Upper lobe of left lung (tissue), 6 donors: ENCODE data around the gene SWT1. TPM values are rescaled to one million over a fixed set of nuclear protein-coding genes. Genes with fewer than 3 reads are reported as not detected.
"Not testable (repeated sequence)": the region's sequence is repeated elsewhere in the genome, so short reads cannot be mapped to it uniquely, and the experiment has no call there.

Experiments used
- ATAC-seq, 2 donors: fragments of 200-7000 bp; cut with Tn5 transposase; one replicate each; pipeline ENCODE4 v1.9.1; 2022; ENCODE audit warnings: mild to moderate bottlenecking in 2 of 2, moderate library complexity in 2 of 2; ENCODE audit not compliant: low FRiP score in 2 of 2
- DNase-seq, 2 donors: peaks; one replicate each; pipeline ENCODE4 v3.0.0-alpha.2; 2019 to 2020
- H3K27ac ChIP-seq, 4 donors: fragments of 200-600 bp; sonication (generic); one replicate each; pipeline ENCODE4 v1.5.1; 2016 to 2019
- H3K27me3 ChIP-seq, 4 donors: fragments of 200-600 bp; sonication (generic); one replicate each; pipeline ENCODE4 v1.5.1; 2017 to 2019
- H3K36me3 ChIP-seq, 4 donors: fragments of 200-600 bp; sonication (generic); one replicate each; pipeline ENCODE4 v1.5.1; 2016 to 2019
- H3K4me1 ChIP-seq, 4 donors: fragments of 200-600 bp; sonication (generic); one replicate each; pipeline ENCODE4 v1.5.1; 2018 to 2019
- H3K4me3 ChIP-seq, 4 donors: fragments of 200-600 bp; sonication (generic); one replicate each; pipeline ENCODE4 v1.5.1; 2017 to 2019; ENCODE audit warnings: mild to moderate bottlenecking in 2 of 4, moderate library complexity in 1 of 4
- H3K9me3 ChIP-seq, 4 donors: fragments of 200-600 bp; sonication (generic); one replicate each; pipeline ENCODE4 v1.5.1; 2018 to 2019
- EP300 ChIP-seq, 4 donors: sonication (generic); formaldehyde crosslinking; IDR thresholded peaks; one replicate each; pipeline ENCODE4 v1.5.1; 2017; ENCODE audit warnings: antibody characterized with exemption in 4 of 4, control low read depth in 2 of 4
- POLR2A ChIP-seq, 4 donors: fragments of 450-650 bp; IDR thresholded peaks; one replicate each; pipeline ENCODE4 v1.5.1; 2016 to 2017; ENCODE audit warnings: antibody characterized with exemption in 4 of 4, mild to moderate bottlenecking in 2 of 4
- POLR2AphosphoS5 ChIP-seq, 2 donors: sonication (generic); formaldehyde crosslinking; IDR thresholded peaks; one replicate each; pipeline ENCODE4 v1.5.1; 2017; ENCODE audit warnings: antibody characterized with exemption in 2 of 2
- WGBS, 2 donors: methylation state at CpG; one replicate each; pipeline ENCODE4 v1.1.5; 2017 to 2018; 5-methylcytosine and 5-hydroxymethylcytosine counted together
- total RNA-seq, 6 donors: library from RNA; depleted of rRNA in 4 of 6; stranded (reverse); fragments of >200 nt in 4 of 6; gene quantifications; one replicate each; pipeline versions ENCODE4 v1.1.0 to v1.2.1, GENCODE V29; 2016 to 2021
- TF ChIP-seq, protein P1 (sequence below), 6 experiments: fragments of 450-650 bp in 4 of 6; fragments of 200-600 bp in 2 of 6; sonication (generic) in 2 of 6; IDR thresholded peaks; one replicate each; pipeline ENCODE4 v1.5.1; 2016 to 2019; ENCODE audit warnings: antibody characterized with exemption in 6 of 6
- donor health status: DM: no; HTN: no; CAD: no; lungs with moderate emphysema.
- donor health status: DM: no; HTN: yes; CAD: no; lungs with severe emphysema.

SWT1 gene
- total RNA-seq, 6 donors from 2014 or later: 3.1 to 15.7 (median 6.0) TPM

DNA sequence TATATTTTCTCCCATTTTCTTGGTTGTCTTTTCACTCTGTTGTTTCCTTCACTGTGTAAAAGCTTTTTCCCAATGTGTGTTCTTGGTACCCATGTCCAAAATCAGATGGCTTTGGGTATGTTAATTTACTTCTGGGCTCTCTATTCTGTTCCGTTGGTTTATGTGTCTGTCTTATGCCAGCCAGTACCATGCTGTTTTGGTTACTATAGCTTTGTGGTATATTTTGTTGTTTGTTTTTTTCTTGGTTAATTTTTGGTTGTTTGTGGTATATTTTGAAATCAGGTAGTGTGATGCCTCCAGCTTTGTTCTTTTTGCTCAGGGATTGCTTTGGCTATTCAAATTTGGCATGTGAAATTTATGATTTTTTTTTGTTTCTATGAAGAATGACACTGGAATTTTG is 67.2 kb downstream of the SWT1 start:
- Histone ChIP-seq H3K27ac (no peak overlapping the region), H3K4me3 (no peak overlapping the region), H3K27me3 (no peaks in the 10 kb centered on the region), H3K4me1 (no peaks in the 10 kb centered on the region), H3K36me3 (peaks cover 0 to 29% (median 10%) of the 10 kb centered on the region in 4 donors), H3K9me3 (peaks cover 0 to 10% (median 0%) of the 10 kb centered on the region in 4 donors)
- DNase-seq (no peak), ATAC-seq (no peak)
- TF ChIP-seq POLR2AphosphoS5 (IDR thresholded peaks at IDR 0.05) (no peak), EP300 (IDR thresholded peaks at IDR 0.05) (no peak), POLR2A (IDR thresholded peaks at IDR 0.05) (no peak)
- TF ChIP-seq, protein P1, sequence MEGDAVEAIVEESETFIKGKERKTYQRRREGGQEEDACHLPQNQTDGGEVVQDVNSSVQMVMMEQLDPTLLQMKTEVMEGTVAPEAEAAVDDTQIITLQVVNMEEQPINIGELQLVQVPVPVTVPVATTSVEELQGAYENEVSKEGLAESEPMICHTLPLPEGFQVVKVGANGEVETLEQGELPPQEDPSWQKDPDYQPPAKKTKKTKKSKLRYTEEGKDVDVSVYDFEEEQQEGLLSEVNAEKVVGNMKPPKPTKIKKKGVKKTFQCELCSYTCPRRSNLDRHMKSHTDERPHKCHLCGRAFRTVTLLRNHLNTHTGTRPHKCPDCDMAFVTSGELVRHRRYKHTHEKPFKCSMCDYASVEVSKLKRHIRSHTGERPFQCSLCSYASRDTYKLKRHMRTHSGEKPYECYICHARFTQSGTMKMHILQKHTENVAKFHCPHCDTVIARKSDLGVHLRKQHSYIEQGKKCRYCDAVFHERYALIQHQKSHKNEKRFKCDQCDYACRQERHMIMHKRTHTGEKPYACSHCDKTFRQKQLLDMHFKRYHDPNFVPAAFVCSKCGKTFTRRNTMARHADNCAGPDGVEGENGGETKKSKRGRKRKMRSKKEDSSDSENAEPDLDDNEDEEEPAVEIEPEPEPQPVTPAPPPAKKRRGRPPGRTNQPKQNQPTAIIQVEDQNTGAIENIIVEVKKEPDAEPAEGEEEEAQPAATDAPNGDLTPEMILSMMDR (IDR thresholded peaks at IDR 0.05): no peak
- 96 to 100% methylated on average over 1 of the region's 1 CpG for WGBS, 2 donors

DNA sequence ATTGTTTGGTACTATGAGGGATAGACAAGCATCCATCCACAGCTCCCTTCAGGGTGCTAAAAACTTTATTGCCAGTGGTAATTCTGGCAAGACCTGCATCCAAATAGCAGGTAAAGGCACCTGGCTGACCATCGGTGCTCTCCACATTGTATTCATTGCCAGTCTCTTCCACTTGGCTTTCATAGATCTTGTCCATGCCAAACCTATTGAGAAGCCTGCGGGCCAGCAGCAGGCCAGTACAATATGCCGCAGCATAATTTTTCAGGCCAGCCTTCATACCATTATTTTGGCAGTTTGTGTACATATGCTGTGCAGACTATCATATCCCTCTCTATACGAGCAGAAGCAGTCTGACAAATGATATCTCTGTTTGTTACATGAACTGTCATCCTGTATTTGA is 70.2 kb downstream of the SWT1 start:
- Histone ChIP-seq H3K36me3 (peaks cover 0 to 41% (median 9%) of the 10 kb centered on the region in 4 donors), H3K4me1 (no peaks in the 10 kb centered on the region), H3K27me3 (no peaks in the 10 kb centered on the region), H3K9me3 (peaks cover 0 to 10% (median 0%) of the 10 kb centered on the region in 4 donors), H3K27ac (no peak overlapping the region), H3K4me3 (no peak overlapping the region)
- ATAC-seq (no peak), DNase-seq (no peak)
- WGBS, 2 donors: 92 to 95% methylated on average over 4 of the region's 4 CpGs
- TF ChIP-seq EP300 (IDR thresholded peaks at IDR 0.05) (no peak), POLR2AphosphoS5 (IDR thresholded peaks at IDR 0.05) (no peak), POLR2A (IDR thresholded peaks at IDR 0.05) (no peak)
- TF ChIP-seq, protein P1 (IDR thresholded peaks at IDR 0.05): no peak

DNA sequence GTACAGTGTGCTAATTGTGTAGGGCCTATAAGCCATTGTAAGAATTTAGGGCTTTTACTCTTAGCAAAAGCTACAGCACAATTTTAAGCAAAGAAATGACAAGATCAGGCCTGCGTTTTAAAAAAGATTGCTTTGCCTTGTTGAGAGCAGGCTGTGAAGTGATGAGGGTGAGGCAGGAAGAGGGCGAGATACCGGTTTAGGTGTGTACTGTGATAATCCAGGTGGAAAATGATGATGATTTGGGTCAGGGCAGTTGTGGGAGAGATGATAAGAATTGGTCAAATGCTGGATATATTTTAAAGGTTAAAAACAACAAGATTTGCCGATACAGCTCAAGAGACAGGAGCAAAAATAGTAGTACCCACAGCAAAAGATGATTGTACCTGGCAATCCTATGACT is 72.0 kb downstream of the SWT1 start:
- DNase-seq (no peak), ATAC-seq (no peak)
- 96% methylated on average over 4 of the region's 4 CpGs for WGBS, 2 donors
- TF ChIP-seq, protein P1 (IDR thresholded peaks at IDR 0.05): no peak
- TF ChIP-seq EP300 (IDR thresholded peaks at IDR 0.05) (no peak), POLR2AphosphoS5 (IDR thresholded peaks at IDR 0.05) (no peak), POLR2A (IDR thresholded peaks at IDR 0.05) (no peak)
- Histone ChIP-seq H3K9me3 (peaks cover 0 to 2% (median 0%) of the 10 kb centered on the region in 4 donors), H3K27ac (no peak overlapping the region), H3K27me3 (no peaks in the 10 kb centered on the region), H3K36me3 (peaks cover 0 to 27% (median 2%) of the 10 kb centered on the region in 4 donors), H3K4me1 (no peaks in the 10 kb centered on the region), H3K4me3 (no peak overlapping the region)

DNA sequence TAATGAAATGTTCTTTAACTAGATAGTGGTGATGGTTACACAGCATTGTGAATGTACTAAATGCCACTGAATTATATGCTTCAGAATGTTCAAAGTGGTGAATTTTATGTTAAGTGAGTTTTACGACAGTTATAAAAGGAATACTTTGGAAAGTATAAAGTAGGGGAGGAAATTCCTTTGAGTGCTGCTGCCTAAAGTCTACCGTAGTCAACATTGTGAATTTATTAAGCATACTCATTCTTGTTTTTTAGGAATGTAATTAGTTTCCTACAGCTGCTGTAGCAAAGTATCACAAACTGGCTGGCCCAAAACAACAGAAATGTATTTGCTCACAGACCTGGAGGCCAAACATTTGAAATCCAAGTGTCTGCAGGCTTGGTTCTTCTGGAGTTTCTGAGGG is 73.0 kb downstream of the SWT1 start:
- H3K4me3 ChIP-seq: no peak overlapping the region
- DNase-seq (no peak), ATAC-seq (no peak)
- 86% methylated on average over 2 of the region's 2 CpGs for WGBS, 2 donors
- H3K27ac ChIP-seq: no peak overlapping the region
- TF ChIP-seq POLR2A (IDR thresholded peaks at IDR 0.05) (no peak), POLR2AphosphoS5 (IDR thresholded peaks at IDR 0.05) (no peak)
- TF ChIP-seq, protein P1 (IDR thresholded peaks at IDR 0.05): no peak
- no peaks in the 10 kb centered on the region for H3K4me1 ChIP-seq
- no peaks in the 10 kb centered on the region for H3K9me3 ChIP-seq
- peaks cover 0 to 25% (median 2%) of the 10 kb centered on the region in 4 donors for H3K36me3 ChIP-seq
- H3K27me3 ChIP-seq: no peaks in the 10 kb centered on the region

DNA sequence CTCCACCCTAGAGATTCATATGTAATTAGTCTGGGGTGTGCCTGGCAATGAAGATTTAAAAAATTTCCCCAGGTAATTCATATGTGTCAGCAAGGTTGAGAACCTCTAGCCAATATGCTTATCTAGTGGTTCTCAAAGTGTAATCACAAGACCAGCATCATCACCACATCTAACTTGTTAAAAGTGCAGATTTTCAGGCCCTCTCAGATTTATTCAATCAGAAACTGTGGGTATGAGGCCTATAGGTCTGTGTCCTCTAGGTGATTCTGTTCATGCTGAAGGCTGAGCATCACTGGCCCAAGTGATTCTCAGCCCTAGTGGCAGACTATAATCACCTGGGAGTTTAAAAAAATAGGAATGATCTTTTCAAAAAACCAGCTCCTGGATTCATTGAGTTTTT is 75.9 kb downstream of the SWT1 start:
- DNase-seq (no peak), ATAC-seq (no peak)
- Histone ChIP-seq H3K4me1 (no peaks in the 10 kb centered on the region), H3K27ac (no peak overlapping the region), H3K27me3 (no peaks in the 10 kb centered on the region), H3K9me3 (no peaks in the 10 kb centered on the region), H3K36me3 (peaks cover 0 to 18% (median 2%) of the 10 kb centered on the region in 4 donors), H3K4me3 (no peak overlapping the region)
- TF ChIP-seq POLR2A (IDR thresholded peaks at IDR 0.05) (no peak), EP300 (IDR thresholded peaks at IDR 0.05) (no peak), POLR2AphosphoS5 (IDR thresholded peaks at IDR 0.05) (no peak)

DNA sequence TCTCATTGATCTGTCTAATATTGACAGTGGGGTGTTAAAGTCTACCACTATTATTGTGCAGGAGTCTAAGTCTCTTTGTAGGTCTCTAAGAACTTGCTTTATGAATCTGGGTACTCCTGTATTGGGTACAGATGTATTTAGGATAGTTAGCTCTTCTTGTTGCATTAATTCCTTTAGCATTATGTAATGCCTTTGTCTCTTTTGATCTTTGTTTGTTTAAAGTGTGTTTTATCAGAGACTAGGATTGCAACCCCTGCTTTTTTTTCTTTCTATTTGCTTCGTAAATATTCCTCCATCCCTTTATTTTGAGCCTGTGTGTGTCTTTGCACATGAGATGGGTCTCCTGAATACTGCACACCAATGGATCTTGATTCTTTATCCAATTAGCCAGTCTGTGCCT is 77.2 kb downstream of the SWT1 start:
- H3K36me3 ChIP-seq: peaks cover 0 to 18% (median under 1%) of the 10 kb centered on the region in 4 donors
- H3K4me3 ChIP-seq, ATAC-seq, H3K27ac ChIP-seq, DNase-seq, H3K9me3 ChIP-seq, H3K27me3 ChIP-seq, H3K4me1 ChIP-seq: not testable (repeated sequence)
- WGBS, 2 donors: 91 to 100% methylated on average over 1 of the region's 1 CpG

DNA sequence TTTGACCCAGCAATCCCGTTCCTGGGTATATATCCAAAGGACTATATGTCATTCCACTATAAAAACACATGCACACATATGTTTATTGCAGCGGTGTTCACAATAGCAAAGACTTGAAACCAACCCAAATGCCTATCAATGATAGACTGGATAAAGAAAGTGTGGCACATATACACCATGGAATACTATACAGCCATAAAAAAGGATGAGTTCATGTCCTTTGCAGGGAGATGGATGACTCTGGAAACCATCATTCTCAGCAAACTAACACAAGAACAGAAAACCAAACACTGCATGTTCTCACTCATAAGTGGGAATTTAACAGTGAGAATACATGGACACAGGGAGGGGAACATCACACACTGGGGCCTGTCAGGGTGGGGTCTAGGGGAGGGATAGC is 80.2 kb downstream of the SWT1 start:
- 87 to 100% methylated on average over 2 of the region's 2 CpGs for WGBS, 2 donors
- H3K27me3 ChIP-seq, H3K9me3 ChIP-seq, H3K27ac ChIP-seq, DNase-seq, ATAC-seq, H3K4me3 ChIP-seq, H3K4me1 ChIP-seq, H3K36me3 ChIP-seq: not testable (repeated sequence)
